Cardiac fibroblast (primary cell): ENCODE data around the gene SLC38A2.

Experiments used
- DNase-seq, 2 donors: peaks; one replicate each; pipeline versions ENCODE4 v3.0.0 to v3.0.0-alpha.2; 2010; ENCODE audit warnings: low read depth in 2 of 2
- H3K4me3 ChIP-seq, 2 donors: replicated peaks in 1 of 2; 1 replicate in 1 of 2; 2 replicates in 1 of 2; pipeline ENCODE4 v1.5.1; 2011; ENCODE audit warnings: low read depth in 2 of 2, low read length in 2 of 2, mild to moderate bottlenecking in 2 of 2, moderate library complexity in 1 of 2
- CTCF ChIP-seq: IDR thresholded peaks from one replicate; pipeline ENCODE4 v1.5.1; 2011; ENCODE audit warnings: low read depth, mild to moderate bottlenecking, low read length, inconsistent platforms

The SLC38A2 gene

DNA sequence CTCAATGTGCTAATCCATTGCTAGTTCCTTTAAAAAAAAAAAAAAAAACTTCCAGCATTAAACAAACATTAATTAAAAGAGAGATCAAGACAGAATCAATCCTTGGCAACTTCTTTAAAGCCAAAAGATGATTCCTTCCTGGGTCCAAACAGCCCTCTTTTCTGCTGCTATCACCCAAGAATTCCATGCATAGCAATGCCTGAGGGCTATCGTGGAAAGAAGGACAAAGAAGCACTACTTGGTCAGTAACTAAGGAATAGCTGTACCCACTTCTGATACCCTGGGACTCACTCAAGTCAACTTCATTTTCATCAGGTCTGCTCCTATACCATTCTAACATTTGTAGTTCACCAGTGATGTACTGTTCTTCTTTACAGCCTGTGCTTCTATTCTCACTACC is 51.8 kb downstream of the SLC38A2 start:
- H3K4me3 ChIP-seq = no peak overlapping the region
- DNase-seq = no peak
- TF ChIP-seq CTCF = no peak

GRCh38 chr12:46318037-46318436 is 54.5 kb downstream of the SLC38A2 start:
- TF ChIP-seq CTCF = no peak
- DNase-seq = no peak
- no peak overlapping the region for H3K4me3 ChIP-seq
